Measurements from ENCODE around the gene PALB2.
A peak's percentile ranks its signal among the peaks of the same experiment; 100 is the strongest.
"Not testable (repeated sequence)": the region's sequence is repeated elsewhere in the genome, so short reads cannot be mapped to it uniquely, and the experiment has no call there.

Gene PALB2

GRCh38 chr16:23642246-23642774 lies 1.2 kb upstream of the PALB2 start:
- no peak for DNase-seq

GRCh38 chr16:23640615-23640930 lies 537 bp downstream of the PALB2 start:
- DNase-seq = no peak

GRCh38 chr16:23635958-23636357 lies 5.2 kb downstream of the PALB2 start:
- no peak for DNase-seq

- DNase-seq = no peak
Measured at GRCh38 chr16:23634461-23635036, 6.6 kb downstream of the PALB2 start.

DNA sequence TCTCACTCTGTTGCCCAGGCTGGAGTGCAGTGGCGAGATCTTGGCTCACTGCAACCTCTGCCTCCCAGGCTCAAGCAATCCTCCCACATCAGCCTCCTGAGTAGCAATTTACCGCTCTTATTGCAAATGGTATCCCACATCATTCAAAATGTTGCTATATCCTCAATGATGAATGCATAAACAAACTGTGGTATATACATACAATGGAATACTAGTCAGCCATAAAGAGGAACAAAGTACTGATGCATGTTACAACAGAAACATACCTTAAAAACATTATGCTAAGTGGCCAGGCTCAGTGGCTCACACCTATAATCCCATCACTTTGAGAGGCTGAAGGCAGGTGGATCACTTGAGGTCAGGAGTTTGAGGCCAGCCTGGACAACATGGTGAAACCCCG lies 9.2 kb downstream of the PALB2 start:
- not testable (repeated sequence) for DNase-seq

- no peak for DNase-seq
Measured at GRCh38 chr16:23629516-23629915, 11.6 kb downstream of the PALB2 start.

DNA sequence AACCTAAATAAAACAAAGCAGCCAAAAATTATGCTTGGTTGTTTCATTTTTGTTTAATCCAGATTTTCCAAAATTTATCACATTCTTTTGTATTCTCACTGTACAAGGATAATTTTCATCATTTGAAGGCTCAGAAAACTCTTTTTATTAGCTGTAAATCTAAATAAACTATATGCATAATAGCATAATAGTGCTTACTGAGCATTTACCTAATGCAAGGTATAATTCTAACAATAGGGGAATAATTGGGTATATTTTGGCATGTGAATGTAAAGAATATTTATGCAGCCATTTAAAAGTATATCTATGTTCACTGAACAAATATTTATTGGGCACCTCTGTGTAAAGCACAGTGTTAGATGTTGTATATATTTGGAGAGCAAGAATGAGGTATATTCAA lies 17.0 kb downstream of the PALB2 start:
- no peak for DNase-seq

GRCh38 chr16:23615805-23616204 lies 25.3 kb downstream of the PALB2 start:
- DNase-seq = no peak

GRCh38 chr16:23611936-23612335 lies 29.2 kb downstream of the PALB2 start:
- DNase-seq = no peak

GRCh38 chr16:23610905-23611304 lies 30.2 kb downstream of the PALB2 start:
- not testable (repeated sequence) for DNase-seq

DNA sequence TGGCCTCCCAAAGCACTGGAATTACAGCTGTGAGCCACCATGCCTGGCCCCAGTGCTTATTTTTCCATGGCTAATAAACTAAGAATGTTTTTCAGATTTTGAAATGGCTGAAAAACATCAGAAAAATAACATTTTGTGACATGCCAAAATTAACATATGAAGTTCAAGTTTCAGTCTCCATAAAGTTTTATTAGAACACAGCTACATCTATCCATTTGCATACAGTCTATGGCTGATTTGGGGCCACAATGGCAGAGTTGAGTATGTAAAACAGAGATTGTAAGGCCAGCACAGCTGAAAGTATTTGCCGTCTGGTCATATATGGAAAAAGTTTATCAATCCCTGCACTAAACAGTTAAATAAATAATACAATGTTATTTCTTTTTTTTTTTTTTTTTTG lies 31.2 kb downstream of the PALB2 start:
- DNase-seq = no peak

GRCh38 chr16:23608194-23608593 lies 32.9 kb downstream of the PALB2 start:
- no peak for DNase-seq

DNA sequence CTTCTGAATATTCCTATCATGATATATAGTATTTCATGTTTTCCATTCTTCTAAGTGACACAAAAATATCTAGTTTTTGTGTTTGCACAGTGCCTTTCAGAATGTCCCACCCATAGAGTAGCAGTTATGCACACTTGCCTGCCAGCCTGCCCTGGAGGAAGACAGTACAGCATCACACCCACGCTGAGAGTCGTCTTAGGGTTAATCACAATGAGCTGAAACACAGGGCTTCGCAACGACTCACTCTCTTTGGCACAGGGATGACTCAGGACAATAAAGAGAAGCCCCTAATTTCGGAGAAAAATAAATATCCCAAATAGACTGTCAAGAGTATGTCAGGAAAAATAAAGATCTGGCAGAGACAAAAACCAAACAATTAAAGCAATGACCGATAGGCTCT lies 33.4 kb downstream of the PALB2 start:
- no peak for DNase-seq

GRCh38 chr16:23597003-23597756 lies 43.9 kb downstream of the PALB2 start:
- peak in 1 of 2 experiments; percentile 1 for DNase-seq

- DNase-seq = peak; percentile 37 to 62
Measured at GRCh38 chr16:23595951-23596720, 45.0 kb downstream of the PALB2 start, which contains the start of gene NDUFAB1. TSS of gene NDUFAB1 (minus strand) at chr16:23596316. CDS start at chr16:23596290, 26 bp downstream.

- DNase-seq = no peak
Measured at GRCh38 chr16:23595246-23595950, 45.7 kb downstream of the PALB2 start.

DNA sequence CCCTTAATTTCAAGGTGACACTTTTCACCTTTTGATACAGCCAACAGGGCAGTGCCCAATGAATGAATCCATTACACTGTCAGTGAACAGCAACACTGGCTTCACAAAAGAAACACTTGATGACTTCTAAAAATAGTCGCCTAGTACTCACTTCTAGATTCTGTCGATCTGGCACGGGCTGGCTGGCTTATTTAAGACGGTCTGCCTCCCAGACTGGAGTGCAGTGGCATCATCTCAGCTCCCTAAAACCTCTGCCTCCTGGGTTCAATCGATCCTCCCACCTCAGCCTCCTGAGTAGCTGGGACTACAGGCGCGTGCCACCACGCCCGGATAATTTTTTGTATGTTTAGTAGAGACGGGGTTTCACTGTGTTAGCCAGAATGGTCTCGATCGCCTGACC lies 46.9 kb downstream of the PALB2 start:
- DNase-seq = no peak

- DNase-seq = no peak
Measured at GRCh38 chr16:23590181-23590580, 50.9 kb downstream of the PALB2 start.

- DNase-seq = no peak
Measured at GRCh38 chr16:23587726-23588125, 53.4 kb downstream of the PALB2 start.

DNA sequence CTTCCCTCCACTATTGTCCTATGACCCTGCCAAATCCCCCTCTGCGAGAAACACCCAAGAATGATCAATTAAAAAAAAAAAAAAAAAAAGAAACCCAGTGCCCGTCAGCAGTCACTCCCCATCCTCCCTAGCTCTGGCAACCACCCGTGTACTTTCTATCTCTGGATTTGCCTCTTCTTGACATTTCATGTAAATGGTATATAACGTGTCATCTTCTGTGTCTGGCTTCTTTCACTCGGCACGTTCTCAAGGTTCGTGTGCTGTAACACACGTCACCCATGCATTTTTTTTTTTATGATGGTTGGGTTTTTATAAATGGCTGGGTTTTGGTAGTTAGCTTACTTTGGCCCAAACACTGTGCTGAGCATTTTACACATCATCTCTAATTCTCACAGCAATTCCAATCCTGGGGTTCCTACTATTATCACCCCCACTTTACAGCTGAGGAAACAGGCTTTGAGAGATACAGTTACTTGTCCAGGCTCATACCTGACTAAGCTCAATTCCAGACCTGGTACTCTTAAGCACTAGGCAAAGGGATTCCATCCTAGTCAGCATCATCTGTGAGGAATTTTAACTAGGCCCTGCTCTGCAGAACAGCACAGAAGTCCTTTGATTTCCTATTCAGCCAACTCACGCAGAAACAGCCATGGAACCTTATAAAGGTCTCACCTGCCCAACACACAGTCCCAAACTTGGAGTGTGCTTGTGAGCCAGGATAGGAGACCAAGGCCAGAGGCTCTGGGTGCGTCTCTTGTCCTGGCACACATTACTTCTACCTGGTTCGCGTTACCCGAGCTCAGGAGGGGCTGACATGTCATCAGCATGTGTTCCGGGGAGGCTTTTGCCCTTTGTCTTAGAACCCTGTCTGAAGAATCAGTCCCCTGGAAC lies 56.7 kb downstream of the PALB2 start:
- DNase-seq = no peak

GRCh38 chr16:23583271-23583670 lies 57.8 kb downstream of the PALB2 start:
- DNase-seq = not testable (repeated sequence)

- DNase-seq = no peak
Measured at GRCh38 chr16:23581764-23582163, 59.3 kb downstream of the PALB2 start.
